ES-I3 (cell line): ENCODE measurements around the gene ZNRF3.

Experiments used
- H3K36me3 ChIP-seq: 2 replicates; pipeline ENCODE4 v1.6.1; 2013; ENCODE audit warnings: mild to moderate bottlenecking, low read length, control low read depth, moderate library complexity; ENCODE audit not compliant: insufficient read depth
- H3K4me1 ChIP-seq: 2 replicates; pipeline ENCODE4 v1.6.1; 2013; ENCODE audit warnings: mild to moderate bottlenecking, control low read depth, low read length; ENCODE audit not compliant: insufficient read depth
- H3K9ac ChIP-seq: 2 replicates; pipeline ENCODE4 v1.6.1; 2013; ENCODE audit warnings: low read depth, mild to moderate bottlenecking, low read length, moderate library complexity
- H3K9me3 ChIP-seq: 2 replicates; pipeline ENCODE4 v1.6.1; 2013; ENCODE audit warnings: mild to moderate bottlenecking, low read length, moderate library complexity; ENCODE audit not compliant: control insufficient read depth, insufficient read depth

The ZNRF3 gene

DNA sequence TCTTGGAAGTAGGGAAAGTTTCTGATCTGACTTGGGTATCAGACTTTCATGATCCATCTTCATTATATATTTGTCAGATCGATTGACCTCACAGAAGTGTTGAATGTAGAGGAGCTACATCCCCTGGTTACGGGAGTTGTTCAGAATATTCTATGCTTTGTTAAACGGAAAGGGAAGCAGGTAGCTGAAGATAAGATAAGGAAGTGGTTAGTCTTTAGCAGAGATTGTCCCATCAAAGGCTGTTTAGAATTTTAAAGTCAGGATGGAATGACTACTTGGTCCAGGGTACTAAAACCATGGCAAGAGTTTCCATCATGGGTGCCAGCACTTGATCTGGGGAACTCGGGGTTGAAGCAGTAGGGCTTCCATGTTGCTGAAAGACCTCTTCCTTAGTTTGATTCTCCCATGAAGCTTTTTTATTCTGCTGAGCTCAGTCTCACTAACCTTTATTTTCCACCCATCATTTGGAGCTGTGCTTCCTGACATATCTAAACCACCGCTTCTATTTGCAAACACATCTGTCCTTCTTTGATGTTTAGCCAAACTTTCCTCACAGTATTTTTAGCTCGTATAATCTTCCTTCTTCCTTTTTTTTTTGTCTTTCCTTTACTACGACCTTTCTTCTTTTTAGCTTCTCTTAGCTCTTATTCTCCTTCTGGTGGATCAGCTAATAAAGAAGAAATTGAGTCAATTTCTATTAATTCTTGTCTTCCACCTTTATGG, 182.3 kb downstream of the ZNRF3 start:
- Histone ChIP-seq H3K9ac (no peak overlapping the region), H3K36me3 (no peaks in the 10 kb centered on the region), H3K9me3 (no peaks in the 10 kb centered on the region), H3K4me1 (0 out of 2 replicates have a peak, but pooled peaks cover 6% of the 10 kb centered on the region)

DNA sequence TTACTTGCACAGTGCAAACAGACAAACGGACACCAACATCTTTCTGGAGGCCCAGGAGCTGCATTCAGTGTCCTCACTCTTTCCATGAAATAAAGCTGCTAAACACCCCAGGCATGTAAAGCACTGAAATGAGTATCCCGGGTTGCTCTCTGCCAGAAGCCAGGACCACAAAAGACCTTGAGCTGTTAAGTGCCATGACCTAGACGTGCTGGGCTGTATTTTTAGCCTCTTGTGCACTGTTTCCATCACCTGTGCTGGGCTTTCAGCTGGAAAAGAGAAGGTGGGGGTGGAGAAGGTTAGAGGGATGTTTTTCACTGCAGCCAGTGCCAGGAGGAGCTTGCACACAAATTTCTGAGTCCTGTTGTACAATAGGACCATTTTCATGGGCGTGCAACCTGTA, 186.1 kb downstream of the ZNRF3 start:
- Histone ChIP-seq H3K4me1 (peaks cover 3% of the 10 kb centered on the region; the same call in 1 of the 2 replicates), H3K9ac (no peak overlapping the region), H3K9me3 (no peaks in the 10 kb centered on the region), H3K36me3 (no peaks in the 10 kb centered on the region)

DNA sequence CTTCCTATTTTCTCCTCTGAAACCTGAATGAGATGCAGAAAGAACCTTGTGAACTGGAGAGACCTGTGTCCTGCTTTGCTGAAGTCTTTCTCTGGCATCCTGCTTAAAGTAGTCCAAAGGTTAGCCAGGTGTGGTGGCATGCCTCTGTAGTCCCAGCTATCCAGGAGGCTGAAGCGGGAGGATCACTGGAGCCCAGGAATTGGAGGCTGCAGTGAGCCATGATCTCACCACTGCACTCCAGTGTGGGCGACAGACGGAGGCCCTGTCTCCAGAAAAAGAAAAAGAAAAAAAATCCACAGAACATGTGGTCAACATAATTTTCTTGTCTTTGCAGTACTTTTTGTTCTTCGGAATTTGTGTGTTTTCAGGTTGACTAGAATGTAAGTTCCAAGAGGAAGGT, 187.1 kb downstream of the ZNRF3 start:
- Histone ChIP-seq H3K9ac (no peak overlapping the region), H3K36me3 (no peaks in the 10 kb centered on the region), H3K4me1 (peaks cover 3% of the 10 kb centered on the region; the same call in 1 of the 2 replicates), H3K9me3 (no peaks in the 10 kb centered on the region)

DNA sequence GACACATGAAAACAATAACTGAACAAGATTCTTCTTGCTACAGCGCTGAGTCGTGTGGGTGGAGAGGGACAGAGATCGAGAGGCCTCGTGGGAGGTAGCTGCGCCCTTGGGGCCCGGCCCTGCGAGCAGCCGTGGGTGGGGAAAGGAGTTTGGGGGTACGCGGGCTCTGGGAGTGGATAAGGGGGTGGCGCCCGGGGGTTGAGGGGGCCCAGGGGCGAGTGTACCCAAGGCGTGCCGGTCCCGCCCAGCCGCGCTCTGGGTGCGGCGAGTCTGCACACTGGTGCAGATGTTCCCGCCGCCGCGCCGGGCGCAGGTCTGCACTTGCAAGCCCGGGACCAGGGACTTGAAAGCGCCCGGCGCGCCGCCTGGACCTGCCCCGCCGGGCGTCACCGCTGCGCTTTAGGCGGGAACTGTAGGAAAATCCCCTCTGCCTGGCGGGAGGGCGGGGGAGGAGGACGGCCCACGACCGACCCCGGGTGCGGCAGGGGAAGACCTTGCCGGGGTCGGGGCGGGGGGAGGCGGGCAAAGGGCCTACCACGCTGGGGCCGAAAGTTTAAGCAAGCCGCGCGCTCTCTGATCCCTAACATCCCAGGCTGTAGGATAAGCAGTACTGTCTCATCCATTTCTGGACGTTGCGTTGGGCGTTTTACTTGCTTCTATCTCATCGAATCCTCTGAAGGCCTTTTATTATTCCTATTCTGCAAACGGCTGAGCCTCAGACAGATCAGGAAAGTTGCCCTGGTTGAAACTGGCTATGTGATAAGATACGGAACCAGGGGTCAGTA, 188.1 kb downstream of the ZNRF3 start:
- no peaks in the 10 kb centered on the region for H3K36me3 ChIP-seq
- H3K9ac ChIP-seq, result peak overlapping the region; percentile 37; the same call in 1 of the 2 replicates
- peaks cover 3% of the 10 kb centered on the region; the same call in 1 of the 2 replicates for H3K4me1 ChIP-seq
- no peaks in the 10 kb centered on the region for H3K9me3 ChIP-seq

DNA sequence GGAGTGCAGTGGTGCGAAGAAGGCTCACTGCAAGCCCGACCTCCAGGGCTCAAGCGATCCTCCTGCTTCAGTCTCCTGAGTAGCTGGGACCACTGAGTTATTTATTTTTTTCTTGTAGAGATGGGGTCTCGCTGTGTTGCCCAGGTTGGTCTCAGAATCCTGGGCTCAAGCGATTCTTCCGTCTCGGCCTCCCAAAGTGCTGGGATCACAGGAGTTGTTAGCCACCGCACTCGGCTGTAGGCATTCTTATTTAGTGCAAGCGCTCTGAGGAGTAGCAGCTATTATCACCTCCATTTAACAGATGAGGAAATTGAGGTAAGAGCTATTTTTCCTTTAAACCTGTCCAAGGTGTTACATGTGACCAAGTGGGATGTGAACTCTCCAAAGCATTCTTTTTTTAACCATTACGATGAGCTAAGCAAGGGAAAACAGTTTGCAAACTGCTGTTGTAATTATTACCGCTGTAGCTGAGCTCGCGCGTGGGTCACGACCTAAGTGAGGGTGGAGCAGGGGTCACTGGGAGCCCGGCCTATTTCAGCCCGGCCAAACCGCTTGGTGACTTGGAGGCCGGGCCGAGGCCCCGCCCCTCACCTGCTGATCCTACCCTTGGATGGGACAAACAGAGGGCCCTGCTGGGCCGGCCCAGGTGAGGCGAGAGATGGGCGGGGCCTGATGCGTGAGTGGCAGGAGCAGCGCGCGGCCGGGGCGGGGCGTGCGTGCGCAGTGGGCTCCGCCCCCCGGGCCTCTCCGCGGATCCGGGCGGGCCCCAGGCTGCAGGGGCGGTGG, 189.0 kb downstream of the ZNRF3 start:
- H3K4me1 ChIP-seq, result peaks cover 3% of the 10 kb centered on the region; the same call in 1 of the 2 replicates
- peak overlapping the region; percentile 37; the same call in 1 of the 2 replicates for H3K9ac ChIP-seq
- H3K36me3 ChIP-seq, result no peaks in the 10 kb centered on the region
- no peaks in the 10 kb centered on the region for H3K9me3 ChIP-seq

GRCh38 chr22:29072979-29073617, 189.7 kb downstream of the ZNRF3 start, which contains the start of gene KREMEN1:
Gene KREMEN1 (plus strand): TSS chr22:29073035. CDS start chr22:29073131, 96 bp downstream.
- H3K9me3 ChIP-seq, result no peaks in the 10 kb centered on the region
- peak within 1 kb of the TSS; percentile 60; the same call in 1 of the 2 replicates for H3K9ac ChIP-seq

DNA sequence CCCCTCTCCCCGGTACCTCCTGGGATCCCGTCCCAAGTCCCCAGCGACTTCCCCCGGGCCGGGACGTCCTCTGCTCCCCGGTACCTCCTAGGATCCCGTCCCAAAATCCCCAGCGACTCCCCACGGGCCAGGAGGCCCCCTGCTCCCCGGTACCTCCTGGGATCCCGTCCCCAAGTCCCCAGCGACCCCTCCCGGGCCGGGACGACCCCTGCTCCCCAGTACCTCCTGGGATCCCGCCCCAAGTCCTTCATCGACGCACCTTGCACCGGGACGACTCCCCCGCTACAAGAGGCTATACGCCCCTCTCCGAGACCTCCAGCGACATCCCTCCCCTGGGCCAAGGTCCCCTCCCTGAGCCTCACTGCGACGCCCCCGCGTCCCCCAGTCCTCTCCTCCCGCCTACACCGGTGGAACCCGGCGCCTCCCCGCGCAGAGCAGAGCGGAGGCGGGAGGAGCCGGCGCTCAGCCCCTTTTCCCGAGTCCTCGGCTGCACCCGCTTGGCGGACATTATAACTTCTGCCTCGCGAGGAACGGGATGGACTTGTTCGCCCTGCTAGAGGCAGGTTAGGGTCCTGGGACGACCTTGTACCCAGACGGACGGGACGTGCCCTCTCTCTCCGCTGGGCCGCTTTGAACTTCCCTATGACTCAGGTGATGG, 190.4 kb downstream of the ZNRF3 start:
- Histone ChIP-seq H3K9me3 (no peaks in the 10 kb centered on the region), H3K9ac (peak overlapping the region; percentile 60; the same call in 1 of the 2 replicates), H3K36me3 (no peaks in the 10 kb centered on the region), H3K4me1 (peaks cover 6% of the 10 kb centered on the region; the same call in 1 of the 2 replicates)

More at GRCh38 chr22:29072979-29073617, 189.7 kb downstream of the ZNRF3 start, which contains the start of gene KREMEN1:
- no peaks in the 10 kb centered on the region for H3K36me3 ChIP-seq
- H3K4me1 ChIP-seq, result peaks cover 3% of the 10 kb centered on the region; the same call in 1 of the 2 replicates

DNA sequence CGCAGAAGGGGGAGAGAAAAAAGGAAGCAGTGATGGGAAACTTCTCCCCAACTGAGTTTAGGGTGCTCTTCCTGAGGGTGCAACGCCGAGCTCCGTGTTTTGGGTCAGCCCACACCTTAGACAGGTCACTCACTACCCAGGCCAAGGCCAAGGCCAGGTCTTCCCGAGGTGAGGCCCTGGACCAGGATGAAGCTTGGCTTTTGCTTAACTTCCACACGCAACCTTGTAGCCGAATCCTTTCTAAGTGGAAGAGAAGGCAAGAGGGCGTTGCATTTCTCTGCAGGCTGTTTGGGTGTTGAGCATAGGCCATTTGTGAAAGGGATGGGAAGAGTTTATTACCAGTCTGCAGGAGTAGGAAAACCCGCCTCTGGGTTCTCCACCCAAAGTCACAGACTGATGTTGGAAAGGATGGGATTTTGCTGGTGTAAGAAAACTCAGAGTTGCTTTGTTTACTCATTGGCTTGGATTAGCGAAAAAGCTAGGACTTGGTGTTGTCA, 191.0 kb downstream of the ZNRF3 start:
- Histone ChIP-seq H3K4me1 (peaks cover 6% of the 10 kb centered on the region; the same call in 1 of the 2 replicates), H3K9ac (peak overlapping the region; percentile 60; the same call in 1 of the 2 replicates), H3K36me3 (no peaks in the 10 kb centered on the region), H3K9me3 (no peaks in the 10 kb centered on the region)

GRCh38 chr22:29078036-29078868, 194.9 kb downstream of the ZNRF3 start:
- Histone ChIP-seq H3K36me3 (no peaks in the 10 kb centered on the region), H3K4me1 (peaks cover 17% of the 10 kb centered on the region), H3K9ac (no peak overlapping the region)

GRCh38 chr22:29078869-29079207, 195.5 kb downstream of the ZNRF3 start:
- H3K36me3 ChIP-seq, result no peaks in the 10 kb centered on the region
- H3K9me3 ChIP-seq, result no peaks in the 10 kb centered on the region
- peaks cover 20% of the 10 kb centered on the region for H3K4me1 ChIP-seq
- no peak overlapping the region for H3K9ac ChIP-seq

More at GRCh38 chr22:29078036-29078868, 194.9 kb downstream of the ZNRF3 start:
- no peaks in the 10 kb centered on the region for H3K9me3 ChIP-seq

DNA sequence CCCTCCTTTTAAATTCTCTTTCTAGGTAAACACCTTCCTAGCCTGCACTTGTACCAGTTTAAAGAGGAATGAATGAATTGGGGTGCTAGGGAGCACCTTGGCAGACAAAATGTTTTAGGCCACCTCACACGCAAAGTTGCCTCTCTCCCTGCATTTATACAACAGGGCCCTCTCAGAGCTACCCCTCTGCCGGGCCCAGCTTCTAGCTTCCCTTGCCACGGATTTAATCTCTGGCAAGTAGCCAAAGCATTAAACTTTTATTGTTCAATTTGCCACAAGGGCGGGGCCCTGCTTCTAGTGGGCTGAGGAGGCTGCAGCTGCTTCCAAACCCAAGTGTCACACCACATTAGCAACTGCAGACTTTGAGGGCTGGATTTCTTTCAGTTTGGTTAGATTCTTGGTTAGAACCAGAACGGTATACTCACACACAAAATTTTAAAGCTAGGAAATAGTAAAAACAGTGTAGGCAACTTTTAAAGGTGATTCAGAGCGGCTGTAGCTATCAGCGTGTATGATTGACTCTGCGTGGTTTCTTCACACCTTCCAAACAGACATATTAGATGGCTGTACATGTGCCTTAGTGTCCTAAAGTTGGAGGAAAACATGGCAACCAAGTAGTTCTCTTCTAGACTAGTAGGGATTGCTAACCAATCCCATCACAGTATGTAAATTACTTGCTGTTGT, 196.0 kb downstream of the ZNRF3 start:
- Histone ChIP-seq H3K9me3 (no peaks in the 10 kb centered on the region), H3K4me1 (peaks cover 20% of the 10 kb centered on the region), H3K36me3 (no peaks in the 10 kb centered on the region), H3K9ac (no peak overlapping the region)
